Measurements from ENCODE around the gene GET4.

DNA sequence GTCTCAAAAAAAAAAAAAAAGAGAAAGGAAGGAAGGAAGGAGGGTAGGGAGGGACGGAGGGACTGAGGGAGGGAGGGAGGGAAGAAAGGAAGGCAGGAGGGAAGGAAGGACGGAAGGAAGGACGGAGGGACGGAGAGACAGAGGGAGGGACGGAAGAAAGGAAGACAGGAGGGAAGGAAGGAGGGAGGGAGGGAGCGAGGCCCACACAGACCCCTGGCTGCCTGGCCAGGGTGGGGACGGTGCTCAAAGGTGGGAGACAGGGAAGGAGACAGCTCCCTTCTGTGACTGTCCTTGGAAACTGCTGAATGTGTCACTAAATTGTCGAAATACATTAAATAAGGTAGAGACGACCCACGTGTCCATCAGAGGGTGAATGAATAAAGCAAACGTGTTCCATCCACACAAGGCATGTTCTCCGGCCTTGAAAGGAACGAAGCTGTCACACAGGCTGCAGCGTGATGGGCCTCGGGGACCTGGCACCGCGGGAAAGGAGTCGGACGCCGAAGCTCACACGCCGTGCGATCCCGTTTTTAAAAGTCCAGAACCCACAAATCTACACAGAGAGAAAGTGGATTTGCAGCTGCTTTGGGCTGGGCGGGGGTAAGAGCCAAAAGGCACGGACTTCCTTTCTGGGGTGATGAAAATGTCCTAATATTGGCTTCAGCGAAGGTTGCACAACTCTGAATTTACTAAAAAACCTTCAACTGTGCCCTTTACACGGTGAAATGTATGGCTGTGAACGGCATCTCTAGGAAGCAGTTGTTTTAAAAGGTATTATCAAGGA, 54.8 kb downstream of the GET4 start:
- no peak for TF ChIP-seq EZH2 (IDR thresholded peaks at IDR 0.05; ENCODE audit: insufficient read depth, poor library complexity, severe bottlenecking)
- TF ChIP-seq EZH2phosphoT487 (IDR thresholded peaks at IDR 0.05; ENCODE audit: insufficient read depth, low read depth): no peak
